Breast epithelium (tissue), 3 donors: ENCODE data around the gene DACT3.

Experiments used
- CTCF ChIP-seq, 3 donors: fragments of 450-650 bp; IDR thresholded peaks; one replicate each; pipeline ENCODE4 v1.5.1; 2016 to 2017; ENCODE audit warnings: antibody characterized with exemption in 3 of 3, mild to moderate bottlenecking in 3 of 3, moderate library complexity in 3 of 3
- POLR2A ChIP-seq: fragments of 450-650 bp; IDR thresholded peaks from one replicate; pipeline ENCODE4 v1.6.1; 2016; ENCODE audit warnings: antibody characterized with exemption, mild to moderate bottlenecking, moderate library complexity
- POLR2AphosphoS5 ChIP-seq, 3 donors: sonication (generic); formaldehyde crosslinking; IDR thresholded peaks; one replicate each; pipeline ENCODE4 v1.6.1; 2017; ENCODE audit warnings: antibody characterized with exemption in 3 of 3

GRCh38 chr19:46625731-46626130 is 35.3 kb downstream of the DACT3 start:
- TF ChIP-seq CTCF (IDR thresholded peaks at IDR 0.05) (no peak), POLR2A (no peak), POLR2AphosphoS5 (IDR thresholded peaks at IDR 0.05) (no peak)
